ENCODE data around the gene HCRTR1.

HCRTR1 gene

GRCh38 chr1:31668303-31668883 lies 50.9 kb downstream of the HCRTR1 start:
- DNase-seq = no peak

GRCh38 chr1:31669433-31669785 lies 51.9 kb downstream of the HCRTR1 start:
- DNase-seq = no peak

GRCh38 chr1:31669786-31670592 lies 52.5 kb downstream of the HCRTR1 start:
- DNase-seq = peak; percentile 80

- no peak for DNase-seq
These were observed 53.1 kb downstream of the HCRTR1 start for GRCh38 chr1:31670593-31670964.

- no peak for DNase-seq
These were observed 53.7 kb downstream of the HCRTR1 start for GRCh38 chr1:31671147-31671546.

- DNase-seq = no peak
These were observed 54.2 kb downstream of the HCRTR1 start for GRCh38 chr1:31671561-31672201.

GRCh38 chr1:31672986-31673385 lies 55.5 kb downstream of the HCRTR1 start:
- DNase-seq = no peak

GRCh38 chr1:31673433-31673832 lies 55.9 kb downstream of the HCRTR1 start:
- DNase-seq = no peak

GRCh38 chr1:31674626-31675025 lies 57.1 kb downstream of the HCRTR1 start:
- DNase-seq = no peak

GRCh38 chr1:31675161-31675560 lies 57.7 kb downstream of the HCRTR1 start:
- DNase-seq = no peak

- no peak for DNase-seq
These were observed 58.3 kb downstream of the HCRTR1 start for GRCh38 chr1:31675756-31676155.
